ENCODE results near the gene MRPL23.

Gene MRPL23

DNA sequence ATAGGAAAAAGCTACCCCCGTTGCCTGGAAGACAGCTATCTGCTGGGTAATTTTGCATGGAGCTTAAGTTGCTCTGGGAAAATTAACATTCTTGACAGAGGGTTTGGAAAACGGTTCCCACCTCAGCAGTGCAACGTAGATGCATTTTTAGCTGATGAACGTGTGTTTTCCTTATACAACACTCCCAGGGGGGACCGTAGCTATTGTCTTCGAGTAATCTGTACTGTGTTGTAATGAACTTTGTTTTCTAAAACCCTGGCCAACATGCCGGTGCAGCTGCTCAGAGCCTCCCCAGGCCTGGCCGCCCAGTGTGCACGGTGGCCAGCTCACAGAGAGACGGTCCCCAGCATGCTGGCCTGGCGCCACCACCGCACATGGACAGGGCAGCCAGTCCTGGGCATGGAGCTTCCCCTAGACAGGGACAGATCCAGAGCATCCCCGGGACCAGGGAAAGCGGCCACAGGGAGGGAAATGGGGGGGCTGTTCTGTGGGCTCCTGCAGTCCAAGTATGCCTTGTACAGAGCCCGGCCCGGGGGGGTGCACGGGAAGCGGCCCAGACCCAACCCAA lies 25.5 kb upstream of the MRPL23 start:
- DNase-seq: no peak

DNA sequence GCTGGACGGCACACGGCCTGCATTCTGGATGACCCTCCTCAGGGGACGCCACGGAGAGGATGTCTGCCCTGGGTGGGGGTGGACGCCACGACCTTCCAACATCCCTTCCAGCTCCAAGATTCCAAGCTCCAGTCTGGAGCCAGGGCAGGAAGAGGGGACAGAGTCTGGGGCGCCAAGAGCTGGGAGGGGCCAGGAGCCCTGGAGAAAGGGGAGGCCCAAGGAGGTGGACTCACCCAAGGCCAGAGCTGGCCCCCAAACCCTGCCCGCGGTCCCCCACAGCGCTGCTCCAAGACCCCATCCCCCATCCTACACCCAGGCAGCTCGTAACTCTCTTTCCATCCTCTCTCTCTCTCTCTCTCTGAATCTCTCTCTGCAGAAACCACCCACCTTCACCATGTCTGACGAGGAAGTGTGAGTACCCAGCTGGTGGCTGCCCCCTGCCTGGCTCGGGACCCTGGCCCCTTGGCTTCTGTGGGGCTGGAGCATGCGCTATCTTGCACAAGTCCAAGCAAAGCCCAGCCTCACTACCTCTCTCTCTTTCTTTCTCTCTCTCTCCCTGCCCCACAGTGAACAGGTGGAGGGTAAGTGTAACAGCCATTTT lies 24.6 kb upstream of the MRPL23 start:
- DNase-seq: no peak

DNA sequence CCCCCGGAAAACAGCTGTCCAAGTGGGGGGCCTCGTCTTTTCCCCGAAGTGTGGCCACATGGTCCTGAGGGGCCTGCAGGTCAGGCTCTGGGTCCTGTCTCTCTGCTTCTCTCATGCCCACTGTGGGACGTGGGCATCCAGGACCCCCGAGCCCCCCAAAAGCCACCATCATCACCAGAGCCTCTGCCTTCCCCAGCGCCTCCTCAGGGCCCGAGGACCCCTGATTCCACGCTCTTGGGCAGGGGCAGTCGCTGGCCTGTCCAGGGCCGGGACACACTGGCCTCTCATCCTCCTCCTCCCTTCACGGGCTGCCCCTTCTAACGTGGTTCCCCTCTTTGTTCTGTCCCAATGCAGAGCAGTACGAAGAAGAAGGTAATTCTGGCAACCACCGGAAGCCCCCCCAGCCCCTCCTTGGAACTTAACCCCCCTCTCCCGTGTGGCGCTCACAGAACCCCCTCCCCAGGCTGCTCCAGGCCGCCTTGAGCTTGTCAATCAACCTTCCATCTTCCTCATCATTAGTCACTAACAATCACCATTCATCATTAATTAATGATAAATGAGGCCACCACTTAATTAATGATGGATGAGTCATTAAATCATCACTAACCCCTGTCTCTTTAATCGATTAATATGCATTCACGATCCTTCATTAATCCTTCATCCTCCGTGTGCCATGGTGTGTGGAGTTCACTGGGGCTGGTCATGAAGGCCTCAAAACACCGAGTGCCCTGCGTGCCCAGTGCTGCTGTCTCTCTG lies 23.8 kb upstream of the MRPL23 start:
- no peak for DNase-seq

DNA sequence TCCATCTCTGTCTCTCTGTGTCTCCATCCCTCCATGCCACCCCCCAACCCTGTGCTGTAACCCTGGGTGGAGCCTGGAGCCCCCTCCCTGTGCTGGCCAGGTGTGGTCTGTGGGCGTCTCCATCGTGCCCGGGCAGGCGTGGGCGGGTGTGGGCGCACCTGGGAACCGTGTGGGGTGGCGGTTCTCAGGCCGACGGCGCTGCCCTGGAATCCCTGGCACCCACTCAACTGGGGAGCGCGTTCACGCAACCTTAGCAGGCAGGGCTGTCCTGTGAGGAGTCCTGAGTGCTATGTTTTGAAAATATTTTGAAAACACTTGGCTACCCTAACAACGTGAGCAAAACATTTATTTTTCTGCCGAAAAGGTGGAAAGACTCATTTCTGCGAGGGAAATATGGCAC lies 23.0 kb upstream of the MRPL23 start:
- no peak for DNase-seq

GRCh38 chr11:1924646-1925372 lies 22.3 kb upstream of the MRPL23 start:
- DNase-seq: no peak

DNA sequence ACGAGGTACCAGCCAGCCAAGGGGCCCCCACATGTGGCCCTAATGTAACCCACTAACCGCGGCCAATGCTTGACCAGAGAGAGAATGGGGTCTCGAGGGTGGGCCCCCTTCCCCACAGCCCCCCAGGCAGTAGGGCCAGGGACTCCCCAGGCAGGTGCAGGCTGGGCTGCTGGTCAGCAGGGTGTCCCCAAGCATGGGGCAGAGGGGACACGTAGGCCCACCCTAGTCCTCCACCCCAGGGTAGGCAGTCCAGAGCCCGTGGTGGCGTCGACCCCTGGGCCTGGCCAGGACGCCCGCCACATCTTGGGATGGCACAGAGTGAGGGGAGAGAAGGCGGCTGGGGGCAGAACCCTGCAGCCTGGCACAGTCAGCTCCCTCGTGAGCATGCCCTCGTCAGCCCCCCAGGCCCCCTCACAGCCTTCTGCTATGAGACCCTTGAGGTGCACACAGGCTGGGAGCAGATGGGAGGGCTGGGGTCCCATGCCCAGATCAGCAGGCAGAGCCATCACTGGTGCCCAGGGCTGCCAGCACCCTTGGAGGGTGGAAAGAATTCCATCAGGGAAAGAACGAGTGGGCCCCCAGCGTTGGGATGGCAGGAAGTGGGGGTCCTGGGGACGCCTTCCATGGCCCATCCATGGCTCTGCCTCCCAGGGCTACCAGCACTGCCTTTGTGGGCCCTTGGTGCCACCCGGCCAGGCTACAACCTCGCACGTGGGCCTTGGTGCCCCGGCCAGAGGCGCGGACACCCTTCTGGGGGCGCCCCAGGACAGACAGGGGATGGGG lies 21.6 kb upstream of the MRPL23 start:
- no peak for DNase-seq

DNA sequence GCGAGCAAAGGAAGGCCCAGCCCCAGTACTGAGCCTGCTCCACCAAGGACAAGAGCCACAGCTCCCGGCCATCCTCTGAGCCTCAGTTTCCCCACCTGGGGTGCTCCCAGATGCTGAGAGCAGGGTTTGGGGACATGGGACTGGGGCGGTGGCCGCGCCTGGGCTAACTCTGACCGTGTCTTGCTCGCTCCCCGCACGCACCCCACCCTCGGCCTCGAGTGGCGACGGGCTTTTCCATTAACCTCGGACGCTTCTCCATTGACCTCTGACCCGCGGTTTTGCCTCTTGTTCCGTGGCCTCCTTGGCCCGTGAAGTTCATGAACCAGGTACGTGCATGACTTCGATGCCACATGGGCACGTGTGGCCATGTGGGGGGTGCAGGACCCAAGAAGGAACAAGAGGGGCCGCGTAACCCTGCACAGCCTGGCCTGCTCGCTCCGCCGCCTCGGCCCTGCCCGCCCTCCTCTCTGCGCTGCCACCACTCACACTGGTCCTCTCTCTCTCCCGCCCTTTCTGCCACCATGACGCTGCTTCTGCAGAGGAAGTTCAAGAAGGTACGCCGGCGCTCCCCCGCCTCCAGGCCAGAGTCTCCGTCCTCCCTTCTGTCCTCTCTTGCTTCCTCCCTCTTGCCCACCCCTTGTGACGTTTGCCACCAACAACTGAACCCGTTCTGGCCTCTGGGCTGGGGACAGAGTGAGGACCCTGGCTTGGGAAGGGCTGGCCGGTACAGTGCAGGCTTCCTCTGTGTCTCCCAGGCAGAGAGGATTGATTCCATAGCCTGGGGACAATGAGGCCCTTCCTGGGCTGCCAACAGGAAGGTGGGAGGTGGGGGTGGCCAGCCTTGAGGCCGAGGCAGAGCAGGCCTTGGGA lies 20.7 kb upstream of the MRPL23 start:
- DNase-seq: peak; percentile 74

- DNase-seq: no peak
Observed at GRCh38 chr11:1927026-1927847, 19.9 kb upstream of the MRPL23 start.

GRCh38 chr11:1927848-1928469 lies 19.2 kb upstream of the MRPL23 start:
- no peak for DNase-seq

DNA sequence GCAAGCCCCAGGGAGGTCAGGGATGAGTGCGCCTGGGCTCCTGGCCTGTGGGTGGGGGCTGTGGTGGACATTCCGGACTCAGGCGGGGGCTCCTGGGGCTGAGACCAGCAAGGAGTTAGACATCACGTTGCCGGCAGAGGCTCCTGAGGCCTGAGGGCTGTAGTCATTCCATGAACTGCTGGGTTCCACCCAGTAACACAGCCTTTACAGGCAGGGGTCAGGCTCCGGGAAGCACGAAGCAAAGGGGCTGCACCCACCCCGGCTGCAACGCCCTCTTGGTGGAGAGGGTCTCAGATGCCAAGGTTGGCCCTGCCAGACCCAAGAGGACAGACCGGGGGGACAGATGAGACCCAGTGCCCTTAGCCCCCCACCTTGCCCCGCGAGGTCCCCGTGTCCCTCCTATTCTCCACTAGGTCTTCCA lies 18.7 kb upstream of the MRPL23 start:
- DNase-seq: no peak

DNA sequence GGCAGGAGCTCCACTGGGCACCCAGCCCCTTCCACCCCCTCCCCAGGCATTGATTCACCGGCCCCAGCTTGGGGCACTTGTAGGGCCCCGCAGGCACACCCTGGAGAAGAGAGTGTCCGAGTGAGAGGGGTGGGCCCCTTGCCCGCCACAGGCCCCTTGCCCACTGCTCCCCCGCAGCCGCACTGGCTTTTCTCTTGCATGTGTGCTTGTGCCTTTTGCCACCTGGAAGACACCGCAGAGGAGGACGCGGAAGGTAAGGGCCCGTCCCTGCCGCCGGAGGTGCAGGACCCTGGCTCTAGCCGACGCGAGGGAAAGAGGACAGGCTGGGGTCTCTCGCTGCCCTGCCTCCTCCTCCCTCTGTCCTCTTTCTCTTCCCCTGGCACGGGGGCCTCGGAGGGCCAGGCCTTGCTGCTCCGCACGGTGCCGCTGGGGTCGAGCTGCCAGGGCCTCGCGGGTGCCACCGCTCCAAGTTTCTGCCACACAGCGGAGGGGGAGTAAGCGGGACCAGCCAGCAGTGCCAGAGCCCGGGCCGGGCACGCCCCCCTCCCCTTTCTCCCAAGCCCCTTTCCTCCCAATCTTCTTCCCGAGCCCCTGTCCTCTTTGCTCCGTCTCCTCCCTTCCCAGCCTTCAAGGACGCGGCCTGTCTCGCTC lies 18.1 kb upstream of the MRPL23 start:
- no peak for DNase-seq

GRCh38 chr11:1929621-1930461 lies 17.3 kb upstream of the MRPL23 start:
- DNase-seq: no peak

- DNase-seq: peak; percentile 63
Observed at GRCh38 chr11:1930462-1930830, 16.7 kb upstream of the MRPL23 start.

- DNase-seq: peak; percentile 50
Observed at GRCh38 chr11:1931341-1932104, 15.6 kb upstream of the MRPL23 start.

DNA sequence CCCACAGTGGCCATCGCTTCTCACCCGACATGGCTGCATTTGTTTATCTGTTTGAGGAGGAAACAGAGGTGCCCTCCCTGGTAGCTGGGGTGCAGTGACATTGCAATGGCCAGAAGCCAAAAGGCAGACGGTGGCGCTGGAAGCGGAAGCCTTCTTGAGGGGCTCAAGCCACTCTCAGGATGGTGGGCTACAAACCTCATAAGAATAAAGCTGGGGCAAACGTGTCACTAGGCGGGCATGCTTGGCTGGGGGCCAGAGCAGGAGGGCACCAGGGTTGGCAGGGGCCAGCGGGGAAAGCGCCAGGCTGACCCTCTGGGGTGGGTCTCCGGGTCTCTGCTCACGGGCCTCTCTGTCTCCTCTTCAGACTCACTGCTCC lies 15.0 kb upstream of the MRPL23 start:
- DNase-seq: peak; percentile 85

DNA sequence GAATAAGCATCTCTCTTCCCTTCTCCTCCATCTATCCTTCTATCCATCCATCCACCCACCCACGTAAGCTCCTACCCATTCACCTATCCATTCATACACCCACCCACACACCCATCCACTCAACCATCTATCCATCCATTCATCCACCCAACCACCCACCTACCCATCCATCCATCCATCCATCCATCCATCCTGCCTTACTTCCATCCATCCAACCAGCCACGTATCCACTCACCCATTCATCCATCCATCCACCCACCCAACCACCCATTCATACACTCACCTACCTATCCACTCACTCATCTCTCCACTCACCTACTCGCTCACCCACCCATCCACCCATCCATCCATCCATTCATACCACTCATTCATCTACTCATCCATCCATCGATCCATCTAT lies 14.5 kb upstream of the MRPL23 start:
- no peak for DNase-seq

DNA sequence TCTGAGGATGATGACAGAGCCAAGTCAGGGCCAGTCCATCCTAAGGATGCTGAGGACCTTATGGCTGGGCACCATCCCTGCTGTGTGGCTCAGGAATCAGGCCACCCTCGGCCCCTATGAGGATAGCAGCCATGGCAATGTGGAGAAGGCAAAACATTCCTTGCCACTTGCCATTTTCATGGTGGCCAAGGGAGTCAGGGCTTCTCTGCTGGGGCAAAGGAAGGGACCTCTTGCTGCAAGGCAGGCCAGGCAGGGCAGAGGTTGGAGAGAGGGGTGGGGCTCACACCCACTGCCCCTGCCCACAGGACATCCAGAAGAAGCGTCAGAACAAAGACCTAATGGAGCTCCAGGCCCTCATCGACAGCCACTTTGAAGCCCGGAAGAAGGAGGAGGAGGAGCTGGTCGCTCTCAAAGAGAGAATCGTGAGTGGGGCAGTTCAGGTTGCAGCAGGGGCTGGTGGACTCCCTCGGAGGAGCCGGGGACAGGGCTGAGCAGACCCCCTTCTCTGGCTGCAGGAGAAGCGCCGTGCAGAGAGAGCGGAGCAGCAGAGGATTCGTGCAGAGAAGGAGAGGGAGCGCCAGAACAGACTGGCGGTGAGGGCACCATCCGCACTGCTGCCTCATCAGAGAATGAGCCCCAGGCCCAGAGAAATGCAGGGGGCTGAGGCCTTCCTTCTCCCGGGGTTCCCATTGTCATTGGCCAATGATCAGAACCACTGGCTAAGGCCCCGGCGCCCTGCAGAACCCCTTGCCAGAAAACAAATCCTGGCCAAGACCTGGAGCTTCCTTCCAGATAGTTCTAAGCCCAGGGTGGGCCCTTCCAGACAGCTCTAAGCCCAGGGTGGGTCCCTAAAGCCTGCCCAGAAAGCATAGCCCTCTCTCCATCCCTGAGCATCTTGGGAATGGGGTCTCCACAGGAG lies 13.5 kb upstream of the MRPL23 start:
- no peak for DNase-seq

Data from hematopoietic multipotent progenitor cell treated with erythropoietin and hydrocortisone succinate and interleukin-3 and kit ligand, for 4 days (in vitro differentiated cells).